Uterus (tissue), 2 donors: ENCODE data around the gene GFPT2.

Experiments used
- POLR2A ChIP-seq, 2 donors: fragments of 450-650 bp; IDR thresholded peaks; one replicate each; pipeline ENCODE4 v1.6.1; 2016; ENCODE audit warnings: antibody characterized with exemption in 2 of 2, mild to moderate bottlenecking in 1 of 2, moderate library complexity in 1 of 2
- TF ChIP-seq, protein P1 (sequence below), 4 experiments: fragments of 200-600 bp in 2 of 4; fragments of 450-650 bp in 2 of 4; sonication (generic) in 2 of 4; IDR thresholded peaks; one replicate each; pipeline ENCODE4 v1.5.1; 2016 to 2019; ENCODE audit warnings: antibody characterized with exemption in 4 of 4, mild to moderate bottlenecking in 2 of 4, moderate library complexity in 1 of 4

DNA sequence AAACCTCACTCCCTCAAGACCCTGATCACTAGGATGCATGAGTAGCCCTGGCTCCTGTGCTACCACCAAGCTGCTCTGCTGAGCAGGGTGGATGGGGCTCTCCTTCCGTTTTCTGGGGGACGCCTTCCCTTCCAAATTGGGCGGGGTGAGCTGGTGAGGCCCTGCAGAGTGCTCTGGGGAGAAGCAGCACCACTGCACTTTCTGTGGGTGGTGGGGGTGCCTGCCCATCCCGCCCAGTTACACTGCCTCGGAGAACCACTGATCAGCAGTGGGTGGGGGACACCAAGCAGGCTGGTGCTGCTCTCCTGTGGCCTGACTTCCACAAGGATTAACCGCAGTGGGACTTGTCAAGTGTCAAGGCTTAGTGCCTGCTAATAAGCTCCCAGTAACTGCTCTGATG, 19.0 kb downstream of the GFPT2 start:
- TF ChIP-seq, protein P1, sequence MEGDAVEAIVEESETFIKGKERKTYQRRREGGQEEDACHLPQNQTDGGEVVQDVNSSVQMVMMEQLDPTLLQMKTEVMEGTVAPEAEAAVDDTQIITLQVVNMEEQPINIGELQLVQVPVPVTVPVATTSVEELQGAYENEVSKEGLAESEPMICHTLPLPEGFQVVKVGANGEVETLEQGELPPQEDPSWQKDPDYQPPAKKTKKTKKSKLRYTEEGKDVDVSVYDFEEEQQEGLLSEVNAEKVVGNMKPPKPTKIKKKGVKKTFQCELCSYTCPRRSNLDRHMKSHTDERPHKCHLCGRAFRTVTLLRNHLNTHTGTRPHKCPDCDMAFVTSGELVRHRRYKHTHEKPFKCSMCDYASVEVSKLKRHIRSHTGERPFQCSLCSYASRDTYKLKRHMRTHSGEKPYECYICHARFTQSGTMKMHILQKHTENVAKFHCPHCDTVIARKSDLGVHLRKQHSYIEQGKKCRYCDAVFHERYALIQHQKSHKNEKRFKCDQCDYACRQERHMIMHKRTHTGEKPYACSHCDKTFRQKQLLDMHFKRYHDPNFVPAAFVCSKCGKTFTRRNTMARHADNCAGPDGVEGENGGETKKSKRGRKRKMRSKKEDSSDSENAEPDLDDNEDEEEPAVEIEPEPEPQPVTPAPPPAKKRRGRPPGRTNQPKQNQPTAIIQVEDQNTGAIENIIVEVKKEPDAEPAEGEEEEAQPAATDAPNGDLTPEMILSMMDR (IDR thresholded peaks at IDR 0.05) = no peak
- no peak for TF ChIP-seq POLR2A (IDR thresholded peaks at IDR 0.05)
